ENCODE measurements around the gene SRCAP.
A peak's percentile ranks its signal among the peaks of the same experiment; 100 is the strongest.

SRCAP gene

DNA sequence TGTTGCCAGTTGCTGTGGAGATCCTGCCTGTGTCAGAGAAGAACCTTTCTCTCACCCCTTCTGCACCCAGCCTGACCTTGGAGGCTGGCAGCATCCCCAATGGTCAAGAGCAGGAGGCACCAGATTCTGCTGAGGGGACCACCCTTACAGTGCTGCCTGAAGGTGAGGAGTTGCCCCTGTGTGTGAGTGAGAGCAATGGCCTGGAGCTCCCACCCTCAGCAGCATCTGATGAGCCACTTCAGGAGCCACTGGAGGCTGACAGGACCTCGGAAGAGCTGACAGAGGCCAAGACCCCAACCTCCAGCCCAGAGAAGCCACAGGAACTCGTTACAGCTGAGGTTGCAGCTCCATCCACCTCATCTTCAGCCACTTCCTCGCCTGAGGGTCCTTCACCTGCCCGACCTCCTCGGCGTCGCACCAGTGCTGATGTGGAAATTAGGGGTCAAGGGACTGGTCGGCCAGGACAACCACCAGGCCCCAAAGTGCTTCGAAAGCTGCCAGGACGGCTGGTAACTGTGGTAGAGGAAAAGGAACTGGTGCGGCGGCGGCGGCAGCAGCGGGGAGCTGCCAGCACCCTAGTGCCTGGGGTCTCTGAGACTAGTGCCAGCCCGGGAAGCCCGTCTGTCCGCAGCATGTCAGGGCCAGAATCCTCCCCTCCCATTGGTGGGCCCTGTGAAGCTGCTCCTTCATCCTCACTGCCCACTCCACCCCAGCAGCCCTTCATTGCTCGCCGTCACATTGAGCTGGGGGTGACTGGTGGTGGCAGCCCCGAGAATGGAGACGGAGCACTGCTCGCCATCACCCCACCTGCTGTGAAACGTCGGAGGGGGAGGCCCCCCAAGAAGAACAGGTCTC is 39.0 kb downstream of the SRCAP start:
- DNase-seq: no peak

DNA sequence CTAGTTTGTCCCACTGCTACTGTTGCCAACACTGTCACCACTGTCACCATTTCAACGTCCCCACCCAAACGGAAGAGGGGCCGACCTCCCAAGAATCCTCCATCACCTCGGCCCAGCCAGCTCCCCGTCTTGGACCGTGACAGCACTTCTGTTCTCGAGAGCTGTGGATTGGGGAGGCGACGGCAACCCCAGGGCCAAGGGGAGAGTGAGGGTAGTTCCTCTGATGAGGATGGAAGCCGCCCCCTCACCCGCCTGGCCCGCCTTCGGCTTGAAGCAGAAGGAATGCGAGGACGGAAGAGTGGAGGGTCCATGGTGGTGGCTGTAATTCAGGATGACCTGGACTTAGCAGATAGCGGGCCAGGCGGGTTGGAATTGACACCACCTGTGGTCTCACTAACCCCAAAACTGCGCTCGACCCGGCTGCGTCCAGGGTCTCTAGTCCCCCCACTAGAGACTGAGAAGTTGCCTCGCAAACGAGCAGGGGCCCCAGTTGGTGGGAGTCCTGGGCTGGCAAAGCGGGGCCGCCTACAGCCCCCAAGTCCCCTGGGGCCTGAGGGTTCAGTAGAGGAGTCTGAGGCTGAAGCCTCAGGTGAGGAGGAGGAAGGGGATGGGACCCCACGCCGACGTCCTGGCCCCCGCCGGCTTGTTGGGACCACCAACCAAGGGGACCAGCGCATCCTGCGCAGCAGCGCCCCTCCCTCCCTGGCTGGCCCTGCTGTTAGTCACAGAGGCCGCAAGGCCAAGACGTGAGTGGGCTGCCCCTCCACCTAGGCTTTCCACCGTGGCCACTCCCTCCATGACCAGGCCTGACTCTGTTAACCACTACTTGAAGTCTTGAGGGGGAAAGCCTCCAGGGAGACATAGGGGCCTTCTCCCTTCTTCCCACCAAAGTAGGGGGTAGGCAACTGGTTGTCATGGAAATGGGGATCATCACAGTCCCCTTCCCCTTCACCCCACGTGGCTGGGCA is 40.3 kb downstream of the SRCAP start:
- no peak for DNase-seq

DNA sequence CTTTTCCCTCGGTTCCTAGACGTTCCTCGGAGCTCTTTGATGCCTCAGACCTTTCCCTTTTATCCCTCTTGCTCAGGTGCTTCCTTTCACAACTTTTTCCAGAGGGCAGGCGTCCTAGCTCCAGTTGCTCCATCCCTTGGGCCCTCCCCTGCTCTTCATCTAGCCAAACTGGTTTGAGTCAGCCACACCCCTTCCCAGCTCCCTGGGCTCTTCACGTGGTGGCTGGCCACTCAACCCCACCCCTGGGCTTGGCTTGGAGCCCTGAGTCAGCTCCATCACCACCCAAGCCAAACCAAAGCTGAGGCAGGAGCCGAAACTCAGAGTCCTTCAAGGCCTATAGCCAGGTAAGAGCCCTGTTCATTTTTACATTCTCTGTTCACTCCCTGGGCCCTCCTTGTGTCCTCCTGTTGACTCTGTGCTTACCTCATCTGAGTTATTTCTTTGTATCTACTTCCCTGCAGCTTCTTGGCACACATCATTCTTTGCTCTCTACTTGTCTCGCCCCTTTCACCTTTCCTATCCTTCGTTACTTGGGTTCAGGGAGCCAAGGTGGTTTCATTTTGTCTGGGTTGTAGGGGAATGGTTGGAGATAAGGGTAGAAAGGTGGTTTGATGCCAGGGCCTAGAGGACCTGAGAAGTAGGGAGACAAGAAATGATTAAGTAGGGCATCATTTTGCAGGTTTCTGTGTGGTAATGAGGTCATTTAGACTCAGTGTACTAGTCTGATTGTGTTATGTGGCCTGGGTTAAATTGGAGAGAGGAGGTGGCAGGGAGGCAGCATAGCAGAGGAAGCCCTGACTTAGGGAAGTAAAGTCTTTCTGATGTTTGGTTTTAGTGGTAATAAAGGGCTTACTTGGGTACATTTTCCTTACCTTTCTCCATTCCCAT is 41.6 kb downstream of the SRCAP start:
- DNase-seq: no peak

DNA sequence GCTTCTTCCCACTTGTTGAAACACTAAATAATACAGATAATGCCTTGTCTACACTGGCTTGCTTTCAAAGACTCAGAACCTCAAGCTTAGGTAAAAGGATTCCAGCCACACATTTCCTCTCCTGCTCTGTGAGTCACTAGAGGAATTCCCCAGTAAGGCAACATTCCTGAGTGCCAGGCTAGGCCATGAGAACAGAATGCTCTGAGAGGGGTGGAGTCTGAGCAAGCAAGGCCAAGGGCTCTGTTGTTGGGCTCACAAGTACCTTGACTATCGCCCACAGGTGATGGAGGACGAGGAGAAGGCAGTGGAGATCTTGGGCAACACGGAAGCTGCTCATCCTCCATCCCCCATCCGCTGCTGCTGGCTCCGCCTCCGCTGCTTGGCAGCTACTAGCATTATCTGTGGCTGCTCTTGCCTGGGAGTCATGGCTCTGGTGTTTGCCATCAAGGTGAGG is 42.5 kb downstream of the SRCAP start:
- no peak for DNase-seq

DNA sequence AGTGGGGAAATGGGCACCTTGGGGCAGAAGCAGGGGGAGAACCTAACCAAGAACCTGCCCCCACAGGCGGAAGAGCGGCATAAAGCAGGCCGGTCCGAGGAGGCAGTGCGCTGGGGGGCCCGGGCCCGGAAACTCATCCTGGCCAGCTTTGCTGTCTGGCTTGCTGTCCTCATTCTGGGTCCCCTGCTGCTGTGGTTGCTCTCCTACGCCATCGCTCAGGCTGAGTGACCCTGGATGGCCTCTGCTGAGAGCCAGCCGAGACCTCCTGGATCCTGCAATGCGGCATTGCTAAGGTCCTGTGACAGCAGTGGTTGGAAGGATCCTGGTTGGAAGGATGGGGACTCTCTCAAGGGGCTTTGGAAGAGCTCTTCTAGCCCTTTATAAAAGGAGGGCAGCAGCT is 44.7 kb downstream of the SRCAP start:
- no peak for DNase-seq

DNA sequence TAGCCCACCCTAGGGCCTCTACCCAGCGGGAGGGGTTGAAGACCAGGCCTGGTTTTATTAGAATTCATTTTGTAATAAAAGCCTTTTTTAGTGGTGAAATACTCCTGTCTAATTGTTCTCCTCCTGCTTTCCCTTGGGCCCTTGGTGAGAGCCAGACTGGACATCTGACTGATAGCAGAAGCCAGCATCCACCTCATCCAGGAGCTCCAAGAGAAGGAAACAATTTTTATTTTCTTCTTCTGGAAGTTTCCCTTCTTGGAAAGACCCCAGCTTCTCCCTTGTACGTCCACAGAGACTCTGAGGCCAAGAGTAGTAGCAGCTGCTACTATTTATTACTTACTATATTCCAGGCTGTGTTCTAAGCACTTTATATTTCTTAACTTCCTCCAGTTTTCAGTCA is 45.2 kb downstream of the SRCAP start:
- DNase-seq: no peak

DNA sequence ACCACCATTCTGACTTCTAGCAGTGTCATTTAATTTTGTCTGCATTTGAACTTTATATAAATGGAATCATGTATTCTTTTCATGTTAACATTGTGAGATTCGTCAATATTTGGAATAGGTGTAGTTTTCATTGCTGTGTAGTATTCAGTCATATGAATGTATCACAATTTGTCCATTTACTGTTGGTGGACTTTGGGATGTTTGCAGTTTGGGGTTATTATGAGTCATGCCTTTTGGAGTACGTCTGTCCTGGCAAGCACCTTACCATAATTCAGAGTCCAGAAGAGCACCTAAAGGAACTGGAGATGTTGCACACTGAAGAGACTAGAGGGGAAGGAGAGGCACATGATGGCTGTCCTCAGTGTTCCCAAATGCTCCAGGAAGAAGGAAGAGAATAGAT is 46.1 kb downstream of the SRCAP start:
- no peak for DNase-seq

DNA sequence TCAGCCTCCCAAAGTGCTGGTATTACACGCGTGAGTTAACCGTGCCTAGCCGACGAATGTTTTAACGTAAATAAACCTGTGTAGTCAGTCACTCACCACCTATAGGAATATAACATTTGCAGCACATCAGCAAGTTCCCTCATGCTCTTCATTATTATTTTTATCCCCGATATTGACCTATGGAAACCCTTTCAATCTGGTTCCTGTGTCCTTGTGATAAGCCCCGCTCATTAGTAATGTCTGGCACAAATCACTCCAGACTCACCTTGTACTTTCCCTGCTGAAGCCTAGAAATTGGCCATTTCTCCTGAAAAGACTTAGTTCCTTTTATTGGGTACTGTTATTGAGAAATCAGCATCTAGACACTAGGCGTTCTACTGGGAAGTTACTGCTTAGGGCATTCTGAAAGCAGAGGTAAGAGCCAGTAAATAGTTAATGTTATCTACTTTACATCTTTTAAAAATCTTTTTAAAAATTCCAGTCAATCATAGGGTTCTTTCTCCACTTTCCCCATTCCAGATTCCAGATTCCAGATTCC is 47.7 kb downstream of the SRCAP start:
- no peak for DNase-seq

DNA sequence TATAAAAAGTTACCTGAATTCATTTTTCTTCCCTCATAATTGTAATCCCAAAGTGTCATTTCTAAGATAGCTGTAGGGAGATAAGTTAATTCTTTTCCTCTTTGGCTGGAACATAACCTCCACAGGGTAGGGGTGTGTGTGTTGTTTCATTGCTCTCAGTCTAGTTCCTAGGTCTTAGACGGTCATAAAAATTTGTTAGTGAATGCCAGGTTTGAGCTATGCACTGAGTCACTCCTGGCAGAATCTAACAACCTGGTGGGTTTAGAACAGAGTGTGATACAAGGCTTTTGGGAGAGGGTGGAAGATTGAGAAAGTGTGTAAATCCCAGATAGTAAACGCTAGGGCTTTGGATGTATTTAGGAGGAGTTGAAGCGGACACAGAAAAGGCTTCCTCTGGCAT is 48.4 kb downstream of the SRCAP start:
- no peak for DNase-seq

DNA sequence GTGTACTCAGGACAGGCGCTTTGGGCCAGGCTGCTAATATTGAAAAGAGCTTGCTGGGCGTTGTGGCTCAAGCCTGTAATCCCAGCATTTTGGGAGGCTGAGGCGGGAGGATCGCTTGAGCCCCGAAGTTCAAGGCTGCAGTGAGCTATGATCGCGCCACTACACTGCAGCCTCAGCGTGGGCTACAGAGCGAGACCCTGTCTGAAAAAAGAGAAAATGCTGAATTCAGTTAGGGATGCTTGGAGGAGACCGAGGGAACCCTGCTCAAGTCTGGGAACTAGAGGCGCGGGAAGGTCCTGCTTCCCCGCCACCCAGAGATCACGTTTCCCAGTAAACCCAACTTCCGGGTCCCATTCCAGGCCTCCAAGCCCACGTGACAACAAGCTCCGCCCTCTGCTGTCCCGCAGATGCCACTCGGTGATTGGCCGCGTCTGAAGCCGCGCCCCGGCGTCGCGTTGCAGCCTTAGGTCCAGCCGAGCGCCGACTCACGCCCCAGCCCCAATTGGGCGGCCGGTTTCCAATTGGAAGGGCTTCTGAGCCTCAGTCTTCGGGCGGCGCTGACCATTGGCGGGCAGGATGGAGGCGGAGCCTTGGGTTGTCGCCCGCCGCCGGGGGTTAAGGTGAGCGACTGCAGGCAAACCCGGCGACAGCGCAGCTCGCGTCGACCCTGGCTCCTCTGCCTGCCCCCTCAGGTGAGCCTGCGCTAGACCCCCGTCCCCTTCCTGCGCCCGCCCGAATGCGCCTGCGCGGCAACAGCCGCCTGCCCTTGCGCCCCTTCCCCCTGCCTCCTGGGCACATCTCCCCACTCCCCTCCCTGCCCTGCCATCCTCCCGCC is 49.0 kb downstream of the SRCAP start, which contains the start of gene PHKG2:
PHKG2 (plus strand) TSS at position 627 of the 835 bp plus-strand sequence. CDS start 396 bp downstream, outside the sequence.
- DNase-seq: peak; percentile 96

DNA sequence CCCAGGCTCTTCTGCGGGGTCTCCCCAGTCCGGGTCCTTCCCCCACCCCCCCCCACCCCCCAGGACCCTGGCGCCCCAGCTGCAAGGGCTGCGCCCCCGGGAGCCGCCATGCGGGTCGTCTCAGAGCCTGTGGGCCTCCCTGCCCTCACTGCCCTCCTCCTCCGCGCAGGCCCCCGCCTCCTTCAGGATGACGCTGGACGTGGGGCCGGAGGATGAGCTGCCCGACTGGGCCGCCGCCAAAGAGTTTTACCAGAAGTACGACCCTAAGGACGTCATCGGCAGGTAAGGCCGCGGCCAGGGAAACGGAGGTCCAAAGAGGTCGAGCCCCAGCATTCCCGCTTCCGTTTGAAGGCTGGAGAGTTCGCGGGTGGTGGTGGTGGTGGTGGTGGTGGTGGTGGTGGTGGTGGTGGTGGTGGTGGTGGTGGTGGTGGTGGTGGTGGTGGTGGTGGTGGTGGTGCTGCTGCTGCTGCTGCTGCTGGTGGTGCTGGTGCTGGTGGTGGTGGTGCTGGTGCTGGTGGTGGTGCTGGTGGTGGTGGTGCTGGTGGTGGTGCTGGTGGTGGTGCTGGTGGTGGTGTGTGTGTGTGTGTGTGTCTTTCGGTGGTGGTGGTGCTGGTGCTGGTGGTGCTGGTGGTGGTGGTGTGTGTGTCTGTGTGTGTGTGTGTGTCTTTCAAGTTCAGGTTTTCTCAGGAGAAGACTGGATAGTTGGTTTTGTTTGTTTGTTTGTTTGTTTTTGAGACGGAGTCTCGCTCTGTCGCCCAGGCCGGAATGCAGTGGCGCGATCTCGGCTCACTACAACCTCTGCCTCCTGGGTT is 49.9 kb downstream of the SRCAP start:
- peak; percentile 18 for DNase-seq

DNA sequence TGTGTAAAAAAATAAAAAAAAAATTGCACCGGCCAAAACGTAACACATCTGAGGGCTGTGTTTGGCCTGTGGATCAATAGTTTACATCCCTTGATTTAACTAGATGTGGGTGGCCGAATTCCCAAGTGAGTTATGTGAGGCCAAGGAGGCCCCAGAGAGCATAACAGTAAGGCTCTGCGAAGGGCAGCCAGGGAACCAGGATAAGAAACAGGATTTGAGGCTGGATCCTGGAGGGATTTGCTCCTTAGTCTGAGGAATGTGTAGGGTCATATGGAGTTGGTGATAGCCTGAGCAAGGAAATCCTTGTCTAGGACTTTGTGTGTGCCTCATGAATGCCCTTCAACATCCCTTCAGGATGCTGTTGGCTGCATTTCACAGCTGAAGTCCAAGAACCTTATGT is 51.2 kb downstream of the SRCAP start:
- no peak for DNase-seq

DNA sequence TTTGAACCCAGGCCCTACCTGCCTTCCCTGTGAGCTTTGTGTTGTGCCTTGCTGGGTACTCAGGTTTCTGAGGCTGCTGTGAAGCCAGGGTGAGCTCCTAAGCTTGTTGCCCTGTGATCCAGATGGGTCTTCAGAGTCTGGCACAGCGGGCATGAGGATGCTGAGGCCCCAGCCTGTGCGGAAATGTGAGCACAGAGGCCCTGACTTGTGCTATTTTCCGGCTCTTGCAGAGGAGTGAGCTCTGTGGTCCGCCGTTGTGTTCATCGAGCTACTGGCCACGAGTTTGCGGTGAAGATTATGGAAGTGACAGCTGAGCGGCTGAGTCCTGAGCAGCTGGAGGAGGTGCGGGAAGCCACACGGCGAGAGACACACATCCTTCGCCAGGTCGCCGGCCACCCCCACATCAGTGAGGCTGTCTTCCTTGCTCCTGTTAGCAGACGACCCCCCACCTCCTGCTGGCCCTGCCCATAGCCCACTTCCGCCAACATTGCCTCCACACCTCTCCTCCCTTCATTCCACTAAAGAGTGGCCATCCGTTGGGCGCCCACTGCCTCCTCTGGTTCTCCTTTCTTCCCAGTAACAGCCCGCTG is 52.0 kb downstream of the SRCAP start:
- no peak for DNase-seq

DNA sequence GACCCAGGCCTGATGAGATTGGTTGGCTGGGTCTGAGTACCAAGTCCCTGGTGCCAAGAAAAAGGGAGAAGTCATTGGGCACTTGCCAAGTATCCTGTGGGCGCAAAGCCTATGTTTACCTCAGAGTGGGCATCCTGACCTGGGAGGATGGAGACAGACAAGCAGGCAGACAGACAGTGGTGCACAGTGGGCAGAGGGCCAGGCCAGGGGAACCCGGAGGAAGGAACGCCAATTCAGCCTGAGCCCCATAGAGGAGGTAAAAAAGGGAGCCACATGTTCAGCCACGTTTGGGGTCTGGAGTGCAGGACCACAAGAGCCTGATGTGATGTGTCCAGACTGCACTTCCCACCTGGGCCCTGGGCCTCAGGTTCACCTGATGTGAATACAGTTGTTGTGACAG is 54.6 kb downstream of the SRCAP start:
- no peak for DNase-seq

DNA sequence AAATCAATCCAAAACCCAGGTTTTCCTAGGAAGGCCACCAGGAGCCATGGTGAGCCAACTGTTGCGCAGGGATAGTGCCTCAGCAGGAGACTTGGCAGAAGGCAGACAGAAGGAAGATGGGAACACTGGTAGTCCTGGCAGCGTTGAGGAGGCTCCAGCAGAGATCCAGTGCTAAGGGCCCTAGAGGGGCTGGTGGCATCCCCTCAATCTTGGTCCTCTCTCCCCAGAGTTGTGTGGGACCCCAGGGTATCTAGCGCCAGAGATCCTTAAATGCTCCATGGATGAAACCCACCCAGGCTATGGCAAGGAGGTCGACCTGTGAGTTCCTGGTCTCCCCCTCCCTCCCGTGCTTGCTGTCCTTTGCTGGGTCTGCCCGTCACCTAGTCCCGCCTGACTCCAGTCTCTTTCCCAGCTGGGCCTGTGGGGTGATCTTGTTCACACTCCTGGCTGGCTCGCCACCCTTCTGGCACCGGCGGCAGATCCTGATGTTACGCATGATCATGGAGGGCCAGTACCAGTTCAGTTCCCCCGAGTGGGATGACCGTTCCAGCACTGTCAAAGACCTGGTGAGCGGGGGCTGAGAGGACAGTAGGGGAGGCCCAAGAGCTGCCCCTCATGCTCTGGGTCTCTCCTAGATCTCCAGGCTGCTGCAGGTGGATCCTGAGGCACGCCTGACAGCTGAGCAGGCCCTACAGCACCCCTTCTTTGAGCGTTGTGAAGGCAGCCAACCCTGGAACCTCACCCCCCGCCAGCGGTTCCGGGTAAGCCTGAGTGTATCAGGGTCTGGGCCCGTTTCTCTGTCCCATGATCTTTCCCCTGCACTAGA is 57.2 kb downstream of the SRCAP start:
- DNase-seq: no peak

DNA sequence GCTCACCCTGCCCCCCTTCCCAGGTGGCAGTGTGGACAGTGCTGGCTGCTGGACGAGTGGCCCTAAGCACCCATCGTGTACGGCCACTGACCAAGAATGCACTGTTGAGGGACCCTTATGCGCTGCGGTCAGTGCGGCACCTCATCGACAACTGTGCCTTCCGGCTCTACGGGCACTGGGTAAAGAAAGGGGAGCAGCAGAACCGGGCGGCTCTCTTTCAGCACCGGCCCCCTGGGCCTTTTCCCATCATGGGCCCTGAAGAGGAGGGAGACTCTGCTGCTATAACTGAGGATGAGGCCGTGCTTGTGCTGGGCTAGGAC is 57.8 kb downstream of the SRCAP start:
- DNase-seq: no peak

DNA sequence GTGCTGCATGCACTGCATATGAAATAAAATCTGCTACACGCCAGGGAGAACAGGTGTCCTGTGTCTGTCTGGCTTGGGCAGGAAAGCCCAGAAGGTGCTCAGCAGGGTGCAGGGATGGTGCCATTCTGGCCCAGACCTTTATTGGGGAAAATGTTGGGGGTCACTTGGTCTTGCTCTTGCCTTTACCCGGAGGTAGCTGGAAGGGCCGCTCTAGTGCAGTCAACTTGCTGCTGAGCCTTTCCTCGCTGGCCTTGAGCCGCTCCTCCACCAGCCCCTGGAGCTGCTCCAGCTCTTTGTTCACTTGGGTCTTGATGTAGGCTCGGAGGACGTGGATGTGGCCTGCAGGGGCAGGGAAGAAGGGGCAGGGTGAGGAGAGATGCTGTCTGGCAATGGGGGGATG is 58.3 kb downstream of the SRCAP start:
- DNase-seq: no peak

DNA sequence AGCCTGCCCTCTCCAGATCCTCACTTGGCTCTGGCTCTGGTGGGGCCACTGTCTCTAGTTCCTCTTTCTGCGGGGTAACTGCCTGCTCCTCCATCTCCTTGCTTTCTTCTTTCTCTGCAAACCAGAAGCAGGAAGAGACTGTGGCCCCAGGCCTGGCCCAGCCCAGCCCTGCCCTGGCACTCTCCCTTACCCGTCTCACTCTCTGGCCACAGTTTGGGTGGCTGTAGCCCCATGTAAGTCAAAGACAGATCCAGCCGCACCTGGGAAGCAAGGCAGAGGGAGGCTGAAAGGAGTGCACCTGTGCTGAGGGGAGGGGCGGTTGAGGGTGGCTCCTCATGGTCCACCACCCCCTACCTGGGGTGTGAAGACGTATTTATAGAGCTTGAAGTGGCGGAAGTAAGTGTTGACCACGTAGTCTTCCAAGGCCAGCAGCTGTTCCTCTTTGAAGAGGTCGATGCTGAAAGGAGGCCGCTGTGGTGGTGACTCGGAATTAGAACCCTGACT is 60.1 kb downstream of the SRCAP start:
- DNase-seq: no peak

DNA sequence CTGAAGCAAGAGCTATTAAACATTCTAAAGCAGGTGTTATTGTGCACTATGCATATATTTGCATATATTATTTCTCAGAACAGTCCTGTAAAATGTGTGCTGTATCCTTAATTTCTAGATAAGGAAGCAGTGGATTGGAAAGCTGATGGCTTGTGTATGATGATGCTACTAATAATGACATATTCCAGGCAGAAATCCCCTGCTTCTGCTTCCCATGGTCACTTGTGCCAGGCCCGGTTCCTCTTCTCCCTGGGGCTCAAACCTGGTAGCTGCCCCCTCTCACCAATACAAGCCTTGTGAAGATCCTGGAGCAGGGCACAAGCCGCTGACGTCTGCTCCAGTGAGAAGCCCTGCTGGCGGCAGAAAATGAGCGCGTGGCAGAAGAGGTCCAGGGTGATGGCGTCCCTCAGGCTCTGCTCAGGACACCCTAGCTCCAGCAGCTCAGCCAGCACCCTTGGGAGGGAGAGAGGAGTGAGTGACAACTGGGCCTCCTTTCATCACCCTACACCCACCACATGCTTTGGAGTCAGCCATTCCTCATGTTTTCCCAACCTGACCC is 61.1 kb downstream of the SRCAP start:
- no peak for DNase-seq

Measured in activated gamma-delta T cell treated with Interleukin-2 at 50 U/mL for 16 hours (primary cell).